ENCODE data around the gene SEPTIN5.
"Not testable (repeated sequence)": the region's sequence is repeated elsewhere in the genome, so short reads cannot be mapped to it uniquely, and the experiment has no call there.

The SEPTIN5 gene

GRCh38 chr22:19674929-19675253 is 39.4 kb upstream of the SEPTIN5 start:
- no peak for TF ChIP-seq CTCF (IDR thresholded peaks at IDR 0.05; ENCODE audit: low read length, missing control alignments)
- no peak for DNase-seq (ENCODE audit: low read depth)
- H3K4me3 ChIP-seq (replicated peaks; ENCODE audit: low read depth, low read length), result no peak overlapping the region

- no peak for DNase-seq (ENCODE audit: low read depth)
- TF ChIP-seq CTCF (IDR thresholded peaks at IDR 0.05; ENCODE audit: low read length, missing control alignments), result no peak
- H3K4me3 ChIP-seq (replicated peaks; ENCODE audit: low read depth, low read length), result no peak overlapping the region
Measured at GRCh38 chr22:19675428-19675827, 38.9 kb upstream of the SEPTIN5 start.

- not testable (repeated sequence) for H3K4me3 ChIP-seq (replicated peaks; ENCODE audit: low read depth, low read length); DNase-seq (ENCODE audit: low read depth)
Measured at GRCh38 chr22:19676437-19676836, 37.9 kb upstream of the SEPTIN5 start.

GRCh38 chr22:19678949-19679521 is 35.3 kb upstream of the SEPTIN5 start:
- TF ChIP-seq CTCF (IDR thresholded peaks at IDR 0.05; ENCODE audit: low read length, missing control alignments), result no peak
- DNase-seq (ENCODE audit: low read depth), result no peak
- H3K4me3 ChIP-seq (replicated peaks; ENCODE audit: low read depth, low read length), result no peak overlapping the region

GRCh38 chr22:19679522-19680101 is 34.7 kb upstream of the SEPTIN5 start:
- no peak overlapping the region for H3K4me3 ChIP-seq (replicated peaks; ENCODE audit: low read depth, low read length)
- TF ChIP-seq CTCF (IDR thresholded peaks at IDR 0.05; ENCODE audit: low read length, missing control alignments), result peak; percentile 72
- DNase-seq (ENCODE audit: low read depth), result no peak

- DNase-seq (ENCODE audit: low read depth), result no peak
- no peak overlapping the region for H3K4me3 ChIP-seq (replicated peaks; ENCODE audit: low read depth, low read length)
- TF ChIP-seq CTCF (IDR thresholded peaks at IDR 0.05; ENCODE audit: low read length, missing control alignments), result no peak
Measured at GRCh38 chr22:19680287-19680881, 33.9 kb upstream of the SEPTIN5 start.

GRCh38 chr22:19680911-19681862 is 33.1 kb upstream of the SEPTIN5 start:
- no peak for DNase-seq (ENCODE audit: low read depth)
- TF ChIP-seq CTCF (IDR thresholded peaks at IDR 0.05; ENCODE audit: low read length, missing control alignments), result no peak
- no peak overlapping the region for H3K4me3 ChIP-seq (replicated peaks; ENCODE audit: low read depth, low read length)

Data from fibroblast of pulmonary artery (primary cell).